ENCODE measurements around the gene FATE1.

Gene FATE1

GRCh38 chrX:151704041-151704663 lies 11.7 kb upstream of the FATE1 start:
- no peak for DNase-seq

- no peak for DNase-seq
Observed at GRCh38 chrX:151708821-151709220, 7.0 kb upstream of the FATE1 start.

- DNase-seq = no peak
Observed at GRCh38 chrX:151710457-151710856, 5.4 kb upstream of the FATE1 start.

GRCh38 chrX:151711154-151711553 lies 4.7 kb upstream of the FATE1 start:
- no peak for DNase-seq

- DNase-seq = no peak
Observed at GRCh38 chrX:151711787-151712186, 4.0 kb upstream of the FATE1 start.

- no peak for DNase-seq
Observed at GRCh38 chrX:151712253-151712652, 3.6 kb upstream of the FATE1 start.

GRCh38 chrX:151713849-151714248 lies 2.0 kb upstream of the FATE1 start:
- no peak for DNase-seq

GRCh38 chrX:151714362-151714761 lies 1.5 kb upstream of the FATE1 start:
- no peak for DNase-seq

GRCh38 chrX:151722241-151722846 lies 6.5 kb downstream of the FATE1 start:
- no peak for DNase-seq

GRCh38 chrX:151723156-151723760 lies 7.4 kb downstream of the FATE1 start:
- no peak for DNase-seq

- no peak for DNase-seq
Observed at GRCh38 chrX:151724563-151725337, 8.9 kb downstream of the FATE1 start.

GRCh38 chrX:151725338-151725614 lies 9.4 kb downstream of the FATE1 start:
- no peak for DNase-seq

GRCh38 chrX:151726751-151727150 lies 10.9 kb downstream of the FATE1 start:
- DNase-seq = no peak

- DNase-seq = no peak
Observed at GRCh38 chrX:151727346-151727745, 11.5 kb downstream of the FATE1 start.

- no peak for DNase-seq
Observed at GRCh38 chrX:151729056-151729725, 13.4 kb downstream of the FATE1 start.

- no peak for DNase-seq
Observed at GRCh38 chrX:151734446-151734845, 18.6 kb downstream of the FATE1 start, which contains the start of gene CNGA2. TSS of gene CNGA2 (plus strand) at chrX:151734746. CDS start at chrX:151738484, 3,738 bp downstream.

- DNase-seq = no peak
Observed at GRCh38 chrX:151735219-151735618, 19.4 kb downstream of the FATE1 start.

GRCh38 chrX:151736685-151737084 lies 20.9 kb downstream of the FATE1 start:
- DNase-seq = no peak

GRCh38 chrX:151737494-151737893 lies 21.7 kb downstream of the FATE1 start:
- DNase-seq = no peak

- DNase-seq = no peak
Observed at GRCh38 chrX:151738751-151739150, 22.9 kb downstream of the FATE1 start.

- DNase-seq = no peak
Observed at GRCh38 chrX:151741606-151742005, 25.8 kb downstream of the FATE1 start.

- no peak for DNase-seq
Observed at GRCh38 chrX:151742311-151742710, 26.5 kb downstream of the FATE1 start.

Data from CD4-positive, alpha-beta T cell treated with Interferon alpha-2 for 1 hour (primary cell).